ENCODE measurements around the gene RALGPS1. TPM values are rescaled to one million over a fixed set of nuclear protein-coding genes. Genes with fewer than 3 reads are reported as not detected.

The RALGPS1 gene
- total RNA-seq, 2 experiments from 2014 or later, result 1.5 to 1.7 TPM

DNA sequence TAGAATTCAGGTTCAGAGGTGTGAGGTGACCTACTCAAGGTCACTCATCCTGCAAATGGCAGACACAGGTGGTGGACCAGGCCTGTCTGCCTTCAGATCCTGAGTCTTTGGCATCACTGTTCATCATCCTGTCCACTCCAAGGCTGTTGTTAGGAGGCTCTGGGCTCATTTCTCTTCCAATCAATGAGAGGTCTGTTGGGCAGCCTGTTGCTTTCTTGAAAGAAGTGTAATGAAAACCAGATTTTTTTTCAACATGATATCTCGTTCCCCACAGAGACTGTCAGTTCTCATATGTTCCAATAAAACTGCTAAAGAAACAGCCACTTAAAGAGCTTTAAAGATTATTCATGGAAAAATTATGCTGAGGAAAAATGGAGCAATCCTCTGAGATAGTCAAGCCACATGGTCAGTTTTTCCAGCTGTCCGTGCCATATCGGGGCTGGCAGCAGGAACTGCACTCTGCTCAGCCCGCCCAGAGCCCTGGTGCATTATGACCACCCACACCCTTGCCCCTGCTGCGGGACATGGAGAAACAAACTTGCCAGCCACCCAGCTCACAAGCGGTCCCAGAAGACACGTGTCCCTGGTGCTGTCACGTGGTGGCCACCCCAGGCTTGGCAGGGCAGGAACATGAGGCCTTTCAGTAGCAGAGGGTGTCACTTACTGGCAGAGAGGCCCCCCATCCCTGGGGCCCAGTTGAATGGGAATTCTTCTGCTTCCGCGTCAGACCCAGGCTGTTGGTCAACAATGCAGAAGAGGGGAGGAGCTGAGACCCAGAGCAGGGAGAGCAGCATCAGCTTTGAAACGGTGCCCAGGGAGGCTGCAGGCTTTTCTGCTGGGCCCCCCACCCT lies 271.6 kb downstream of the RALGPS1 start:
- CTCF ChIA-PET, result interaction anchor here (1.1 kb wide), 1 partner anchor 9 kb away, joined by 3 read pairs; no protein-coding TSS in a partner anchor
- POLR2A ChIA-PET, result no interaction called here

DNA sequence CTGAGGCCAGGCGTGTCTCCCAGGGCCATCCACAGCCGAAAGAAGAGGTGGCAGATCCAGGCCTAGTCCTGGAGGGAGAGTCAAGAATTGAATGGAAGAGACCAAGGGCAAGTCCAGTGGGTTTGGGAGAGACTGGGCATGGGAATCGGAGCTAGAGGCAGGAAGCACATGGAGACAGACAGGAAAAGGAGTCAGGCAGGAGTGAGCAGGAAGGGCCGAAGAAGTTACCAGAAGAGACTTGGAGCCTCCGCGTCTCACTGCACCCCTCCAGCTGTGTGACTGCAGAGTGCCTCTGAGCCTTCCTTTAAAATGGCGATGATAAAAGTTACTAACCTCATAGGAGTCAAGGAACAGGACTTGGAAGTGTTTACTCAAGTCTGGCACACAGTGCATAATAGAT lies 272.2 kb downstream of the RALGPS1 start:
- CTCF ChIA-PET, result no interaction called here
- POLR2A ChIA-PET, result no interaction called here

DNA sequence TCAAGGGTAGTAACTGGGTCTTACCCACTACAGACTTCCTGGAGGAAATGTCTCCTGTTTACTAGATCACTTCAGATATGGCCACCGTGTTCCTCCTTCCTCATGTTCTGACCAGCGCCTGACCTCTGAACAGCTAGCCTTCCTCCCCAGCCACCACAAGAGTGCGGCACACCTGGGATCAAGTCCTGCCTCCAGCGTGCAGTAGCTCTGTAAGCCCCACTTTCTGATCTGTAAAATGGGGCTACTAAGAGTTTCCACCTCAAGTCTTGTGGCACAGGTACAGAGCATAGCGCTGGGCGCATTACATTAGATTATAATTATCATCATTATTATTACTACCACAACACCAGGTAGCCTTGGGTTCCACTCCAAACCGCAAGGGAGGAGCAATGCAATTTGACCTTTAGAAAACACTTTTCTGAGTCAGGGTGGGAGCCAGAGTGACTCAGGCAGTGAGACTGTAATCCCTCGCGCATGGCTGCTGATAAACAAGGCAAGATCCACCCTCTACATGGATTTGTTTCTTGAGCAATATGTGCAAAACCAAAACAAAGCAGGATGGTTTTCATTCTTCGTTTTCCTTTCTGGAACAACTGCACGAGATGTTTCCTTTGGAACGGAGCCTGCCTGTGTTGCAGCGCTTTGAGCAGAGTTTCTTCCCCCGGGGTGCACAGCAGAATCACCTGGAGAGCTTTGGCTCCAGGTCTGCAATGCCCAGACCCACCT lies 272.8 kb downstream of the RALGPS1 start:
- ChIA-PET CTCF (no interaction called here), POLR2A (no interaction called here)

DNA sequence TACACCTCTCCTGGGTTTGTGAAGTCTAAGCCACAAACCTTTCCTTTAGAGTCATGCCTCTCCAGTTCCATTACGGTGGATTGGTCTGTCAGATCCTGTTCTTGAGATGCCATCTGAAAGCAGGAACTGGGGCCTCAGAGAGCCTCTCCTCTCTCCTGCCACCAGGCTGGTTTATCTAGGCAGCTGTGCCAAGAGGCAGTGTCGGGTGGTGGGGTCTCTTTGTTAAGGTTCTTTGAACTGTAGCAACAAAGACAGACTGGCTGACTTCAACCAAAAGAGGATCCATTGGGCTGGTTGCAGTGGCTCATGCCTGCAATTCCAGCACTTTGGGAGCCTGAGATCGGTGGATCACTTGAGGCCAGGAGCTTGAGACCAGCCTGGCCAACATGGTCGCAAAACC lies 273.8 kb downstream of the RALGPS1 start:
- CTCF ChIA-PET, result interaction anchor here (0.6 kb wide), 1 partner anchor 132 kb away, joined by 3 read pairs; no protein-coding TSS in a partner anchor
- POLR2A ChIA-PET, result no interaction called here

DNA sequence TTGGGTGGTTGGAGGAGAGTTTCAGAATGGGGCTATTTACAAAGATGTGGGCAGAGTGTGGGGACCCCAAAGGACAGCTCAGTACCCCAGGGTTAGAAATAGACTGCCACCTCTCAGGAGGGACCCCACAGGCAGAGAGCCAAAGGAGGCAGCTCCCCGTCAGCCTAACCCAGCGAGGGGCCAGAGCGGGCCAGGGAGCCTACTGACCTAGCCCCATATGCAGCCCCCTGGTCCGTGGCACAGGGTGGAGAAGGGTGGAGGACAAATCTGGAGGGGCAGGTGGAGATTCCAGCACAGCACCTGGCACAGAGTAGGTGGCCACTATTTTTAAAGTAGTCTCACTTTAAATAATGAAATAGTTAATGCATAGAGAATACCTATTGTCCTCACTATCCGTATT lies 275.0 kb downstream of the RALGPS1 start:
- ChIA-PET POLR2A (no interaction called here), CTCF (no interaction called here)

DNA sequence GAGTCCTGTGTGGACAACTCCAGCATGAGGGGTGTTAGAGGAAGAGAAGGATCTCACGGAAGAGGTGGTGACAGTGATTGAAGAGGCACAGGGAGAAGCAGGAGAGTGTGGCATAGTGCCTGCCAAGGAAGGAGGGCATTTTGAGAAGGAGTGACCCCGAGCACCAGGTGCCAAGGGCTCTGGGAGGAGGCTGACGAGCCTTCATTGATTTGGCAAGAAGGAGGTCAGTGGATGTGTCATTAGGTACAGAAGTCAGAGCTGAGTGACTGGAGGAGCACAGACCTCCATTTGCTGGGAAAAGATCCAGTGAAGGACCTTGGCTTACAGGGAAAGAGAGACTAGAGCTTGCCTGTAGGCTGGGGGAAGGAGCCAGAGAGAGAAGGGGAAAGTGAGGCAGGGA lies 278.2 kb downstream of the RALGPS1 start:
- POLR2A ChIA-PET, result no interaction called here
- CTCF ChIA-PET, result interaction anchor here (1.0 kb wide), 1 partner anchor 227 kb away, joined by 5 read pairs; no protein-coding TSS in a partner anchor

DNA sequence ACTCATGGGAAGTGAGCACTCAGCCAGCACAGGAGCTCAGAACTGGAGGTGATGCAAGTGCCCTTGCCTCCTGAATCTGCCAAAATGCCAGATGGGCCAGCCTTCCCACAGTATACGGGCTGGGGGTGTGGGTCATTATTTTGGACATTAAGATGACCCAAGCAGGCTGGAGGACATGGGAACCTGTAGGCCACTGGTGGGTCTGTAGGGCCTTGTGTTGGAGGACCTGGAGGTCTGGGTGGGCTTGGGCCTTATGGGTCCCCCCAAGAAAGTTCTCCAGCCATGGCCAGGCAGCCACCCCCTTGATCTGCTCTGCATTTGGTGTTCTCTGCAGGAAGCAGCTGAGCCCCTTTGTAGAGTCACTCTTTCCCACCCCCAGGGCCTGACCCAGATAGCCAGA lies 278.9 kb downstream of the RALGPS1 start:
- POLR2A ChIA-PET, result interaction anchor here (0.6 kb wide), 1 partner anchor 248 kb away, joined by 3 read pairs; no protein-coding TSS in a partner anchor
- CTCF ChIA-PET, result interaction anchor here (1.4 kb wide), 1 partner anchor 228 kb away, joined by 3 read pairs; no protein-coding TSS in a partner anchor

DNA sequence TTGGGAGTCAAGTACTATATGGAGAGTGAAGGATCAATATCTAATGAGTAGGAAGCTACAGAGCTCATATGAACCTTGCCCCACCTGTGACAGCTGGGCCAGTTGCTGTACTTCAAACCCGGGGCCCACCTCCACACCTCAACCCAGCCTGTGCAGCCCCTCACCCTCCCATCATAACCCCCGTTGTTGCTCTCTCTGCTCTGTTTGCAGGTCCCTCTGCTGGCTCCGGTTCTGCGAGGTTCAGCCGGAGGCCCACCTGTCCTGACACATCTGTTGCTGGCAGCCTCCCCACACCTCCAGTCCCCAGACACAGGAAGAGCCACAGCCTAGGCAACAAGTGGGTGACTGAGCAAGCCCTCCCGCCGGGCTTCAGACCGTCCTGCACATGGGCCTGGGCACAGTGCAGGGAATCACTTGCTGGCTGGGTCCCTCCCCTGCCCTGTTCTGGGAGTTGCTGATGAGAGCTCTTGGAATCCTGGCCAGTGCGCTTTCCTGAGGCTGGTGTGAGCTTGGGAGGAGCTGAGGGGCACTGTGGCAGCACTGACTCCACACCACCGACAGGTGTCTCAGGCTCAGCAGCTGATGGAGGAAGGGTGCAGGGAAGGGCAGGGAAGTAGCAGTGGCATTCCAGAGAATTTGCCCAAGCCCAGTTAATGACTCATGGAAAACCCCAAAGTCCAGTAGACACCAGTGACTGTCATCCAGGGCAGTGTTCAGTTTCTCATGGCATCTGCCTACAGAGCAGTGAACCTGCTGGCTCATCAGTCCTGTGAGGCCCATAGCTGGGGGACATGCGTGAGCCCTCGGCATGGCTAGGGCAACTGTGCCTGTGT lies 280.5 kb downstream of the RALGPS1 start:
- POLR2A ChIA-PET, result no interaction called here
- CTCF ChIA-PET, result interaction anchor here (1.4 kb wide), 1 partner anchor 9 kb away, joined by 3 read pairs; no protein-coding TSS in a partner anchor

DNA sequence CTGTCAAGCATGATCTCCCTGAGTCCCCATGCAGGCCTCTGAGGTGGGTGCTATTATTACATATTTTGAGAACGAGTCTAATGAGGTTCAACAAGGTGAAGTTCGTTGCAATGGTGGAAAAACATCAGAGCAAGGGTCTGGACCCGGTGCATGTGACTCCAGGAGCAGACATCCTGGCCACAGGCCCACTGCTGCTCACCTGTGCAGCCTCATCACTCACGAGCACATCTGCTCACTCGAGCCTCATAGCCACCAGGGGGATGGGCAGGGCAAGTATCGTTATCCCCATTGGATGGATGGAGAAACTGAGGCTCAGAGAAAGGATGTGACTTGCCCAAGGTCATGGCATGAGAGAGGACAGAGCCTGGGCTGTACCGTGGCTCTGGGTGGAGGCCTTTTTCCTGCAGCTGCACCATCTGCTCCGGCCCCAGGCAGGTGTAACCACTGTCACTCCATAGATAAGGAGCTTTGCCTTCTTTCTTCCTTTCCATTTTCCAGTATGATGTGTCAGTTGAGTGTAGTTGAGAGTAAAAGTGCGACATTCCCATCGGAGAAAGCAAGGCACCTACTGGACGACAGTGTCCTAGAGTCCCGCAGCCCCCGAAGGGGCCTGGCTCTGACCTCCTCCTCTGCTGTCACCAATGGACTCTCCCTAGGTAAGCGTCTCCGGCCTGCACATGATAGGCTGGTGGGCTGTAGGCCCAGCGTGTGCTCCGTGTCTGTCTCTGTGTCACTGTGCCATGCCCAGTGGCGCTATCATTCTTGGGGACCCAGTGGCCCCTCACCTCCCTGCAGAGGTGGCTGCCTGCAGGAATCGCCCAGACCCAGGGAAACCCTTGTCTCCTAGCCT lies 281.6 kb downstream of the RALGPS1 start:
- ChIA-PET POLR2A (no interaction called here), CTCF (interaction anchor here (6.8 kb wide), 1 partner anchor 256 kb away, joined by 59 read pairs; no protein-coding TSS in a partner anchor)

DNA sequence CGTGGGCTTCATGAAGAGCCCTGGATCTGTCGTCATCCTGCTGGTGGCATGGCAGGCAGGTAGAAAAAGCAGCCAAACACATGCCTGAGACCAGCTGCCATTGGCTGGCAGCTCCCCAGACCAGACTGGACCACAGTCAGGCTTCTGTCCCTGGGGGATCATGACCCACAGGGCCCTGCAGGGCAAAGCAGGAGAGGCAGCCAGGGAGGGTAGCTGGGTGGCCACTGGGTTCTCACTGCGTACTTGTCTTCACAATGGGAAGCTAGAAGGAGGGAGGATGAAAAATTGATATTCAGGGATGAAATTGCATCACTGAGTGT lies 282.2 kb downstream of the RALGPS1 start:
- CTCF ChIA-PET, result interaction anchor here (6.8 kb wide), 1 partner anchor 257 kb away, joined by 59 read pairs; no protein-coding TSS in a partner anchor
- POLR2A ChIA-PET, result no interaction called here

DNA sequence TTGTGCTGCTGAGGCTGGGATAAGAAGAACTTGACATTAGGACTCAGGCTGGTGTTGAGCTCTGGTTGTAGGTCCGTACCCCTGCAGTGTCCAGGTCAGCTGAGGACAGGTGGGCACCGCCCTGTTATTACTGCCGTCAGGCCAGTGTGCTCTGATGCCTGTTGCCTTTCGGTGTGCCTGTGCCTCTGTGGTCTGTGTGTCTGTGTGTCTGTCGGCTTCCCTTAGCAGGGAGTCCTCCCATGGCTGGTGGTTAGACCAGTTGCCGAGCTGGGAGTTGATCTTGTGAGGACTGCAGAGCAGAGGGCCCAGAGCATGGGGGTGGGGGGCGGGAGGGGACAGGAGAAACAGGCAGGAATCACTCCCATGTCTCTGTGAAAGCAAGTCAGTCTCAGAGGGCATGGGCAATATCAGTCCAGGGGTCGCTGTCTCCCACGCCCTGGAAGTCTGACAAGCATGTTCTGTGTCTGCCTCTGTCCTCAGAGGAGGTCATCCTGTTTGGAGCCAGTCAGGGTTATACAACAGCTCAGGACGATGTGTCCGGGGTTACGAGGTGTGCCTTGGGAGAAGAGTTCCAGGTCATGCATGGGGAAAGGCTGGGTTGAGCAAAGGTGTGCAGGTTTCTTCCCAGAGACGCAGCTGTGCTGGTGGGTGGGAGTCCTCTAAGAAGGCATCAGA lies 282.7 kb downstream of the RALGPS1 start:
- CTCF ChIA-PET, result interaction anchor here (6.8 kb wide), 1 partner anchor 257 kb away, joined by 59 read pairs; no protein-coding TSS in a partner anchor
- POLR2A ChIA-PET, result no interaction called here

DNA sequence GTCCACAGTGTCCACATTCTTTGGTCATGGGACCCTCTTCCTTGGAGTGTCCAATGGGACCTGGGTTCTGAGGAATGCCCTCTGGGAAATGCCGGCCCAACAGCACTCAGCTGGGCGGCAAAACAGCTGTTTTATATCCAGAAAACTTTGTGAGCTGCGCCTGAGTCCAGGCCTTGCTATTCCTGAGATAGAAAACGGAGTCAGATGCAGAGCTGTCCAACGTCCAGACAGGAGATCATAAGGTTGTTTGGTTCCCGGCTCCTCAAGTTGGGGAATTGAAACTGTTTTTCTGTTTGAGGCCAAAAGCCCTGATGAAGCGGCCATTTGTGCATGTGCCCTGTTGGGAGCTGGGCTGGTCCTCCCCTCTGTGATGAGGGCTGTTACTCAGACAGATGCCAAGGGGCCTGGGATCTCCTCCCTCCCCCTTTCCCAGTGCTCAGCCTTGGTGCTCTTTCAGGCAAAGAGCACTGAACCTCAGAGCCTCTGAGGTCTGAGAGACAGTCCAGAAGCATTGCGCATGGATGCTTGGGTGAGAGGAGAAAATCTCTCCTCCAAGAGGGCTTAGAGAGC lies 283.4 kb downstream of the RALGPS1 start:
- POLR2A ChIA-PET, result no interaction called here
- CTCF ChIA-PET, result interaction anchor here (0.8 to 6.8 kb wide), 4 partner anchors 233 to 268 kb away, joined by 3 to 59 read pairs (median 3); no protein-coding TSS in a partner anchor

DNA sequence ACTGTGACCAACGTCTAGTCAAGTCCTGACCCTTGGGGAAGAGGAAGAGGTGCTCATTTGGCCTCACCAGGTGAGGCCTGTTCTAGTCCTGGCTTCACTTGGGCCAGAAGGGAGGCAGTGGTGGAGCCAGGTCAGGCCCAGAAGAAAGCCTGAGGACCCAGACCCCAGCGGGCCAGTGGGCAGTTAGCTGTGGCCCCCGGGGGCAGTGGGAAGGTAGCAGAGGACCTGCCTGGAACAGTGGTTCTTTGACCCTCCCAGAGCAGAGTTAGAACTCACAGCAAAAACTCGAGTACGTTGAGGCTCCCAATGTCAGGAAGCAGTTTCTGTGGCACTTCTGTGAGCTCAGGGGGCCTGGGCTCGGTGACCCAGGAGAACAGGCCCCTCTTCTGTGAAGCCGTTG lies 284.0 kb downstream of the RALGPS1 start:
- ChIA-PET CTCF (interaction anchor here (0.6 to 6.8 kb wide), 7 partner anchors 33 to 268 kb away, joined by 3 to 59 read pairs (median 3); no protein-coding TSS in a partner anchor), POLR2A (no interaction called here)

DNA sequence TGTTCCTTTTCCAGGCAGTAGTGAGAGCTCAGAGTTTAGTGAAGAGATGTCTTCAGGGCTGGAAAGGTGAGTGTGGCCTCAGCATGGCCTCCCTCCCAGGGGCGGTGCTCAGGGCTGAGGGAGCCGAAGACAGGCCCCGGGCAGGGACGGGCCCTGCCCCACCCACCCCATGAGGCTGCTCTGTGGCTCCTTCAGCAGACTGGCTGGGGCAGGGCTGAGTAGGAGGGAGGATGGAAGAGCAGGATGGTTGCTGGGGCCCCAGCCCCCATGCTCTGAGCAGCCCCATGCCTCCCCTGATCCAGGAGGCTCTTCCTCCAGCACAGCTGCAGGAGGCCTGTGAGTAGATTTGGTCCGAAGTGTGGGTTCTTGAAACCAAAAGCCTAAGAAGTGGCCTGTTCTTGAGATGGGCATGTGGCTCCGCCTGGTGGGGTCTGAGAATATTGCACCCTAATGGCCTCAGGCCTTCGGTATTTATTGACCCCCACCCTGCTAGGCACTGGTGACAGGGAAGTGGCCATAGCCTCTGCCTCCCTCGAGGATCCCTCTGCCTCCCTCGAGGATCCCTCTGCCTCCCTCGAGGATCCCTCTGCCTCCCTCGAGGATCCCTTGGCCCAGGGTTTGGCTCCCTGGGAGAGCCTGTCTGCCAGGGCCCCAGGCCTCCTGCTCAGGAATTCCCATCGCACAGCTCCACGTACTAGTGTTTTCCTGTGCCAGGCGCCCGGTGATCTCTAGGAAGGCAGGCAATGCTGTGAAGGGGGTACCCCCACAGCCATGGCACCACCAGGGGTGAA lies 284.6 kb downstream of the RALGPS1 start:
- CTCF ChIA-PET, result interaction anchor here (0.6 to 6.8 kb wide), 10 partner anchors 11 to 321 kb away, joined by 3 to 59 read pairs (median 3); no protein-coding TSS in a partner anchor
- POLR2A ChIA-PET, result no interaction called here

DNA sequence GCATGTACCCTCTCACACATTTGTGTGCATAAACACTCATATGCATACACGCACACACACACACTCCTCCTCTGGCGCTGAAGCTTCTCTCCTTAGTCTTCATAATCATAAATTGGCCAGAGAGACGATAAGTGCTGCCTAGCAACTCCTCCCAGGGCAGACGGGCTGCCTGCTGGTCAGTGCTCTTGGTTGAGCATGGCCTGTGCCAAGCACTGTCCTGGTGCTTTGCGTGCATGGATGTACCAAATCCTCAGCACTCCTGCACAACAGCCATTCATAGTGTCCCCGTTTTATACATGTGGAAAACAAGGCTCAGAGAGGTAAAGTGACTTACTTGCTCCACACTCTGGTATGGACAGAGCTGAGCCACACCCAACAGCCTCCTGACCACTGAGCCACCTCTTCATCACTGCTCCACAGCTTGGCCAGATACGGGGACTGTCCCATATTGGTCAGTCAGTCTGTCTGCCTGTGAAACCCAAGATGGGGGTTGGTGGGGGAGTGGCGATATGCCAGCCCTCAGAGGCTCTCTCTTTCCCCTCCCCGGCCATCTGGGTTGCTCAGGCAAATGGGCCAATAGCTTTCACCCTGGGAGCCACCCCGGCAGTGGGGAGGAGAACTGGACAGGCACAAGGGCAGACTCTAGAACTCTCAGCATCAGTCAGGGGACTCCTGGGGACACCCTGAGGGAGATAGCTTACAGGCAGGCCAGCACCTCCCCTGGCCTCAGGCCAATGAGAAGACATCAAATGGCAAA lies 285.7 kb downstream of the RALGPS1 start:
- ChIA-PET POLR2A (no interaction called here), CTCF (interaction anchor here (1.3 to 6.8 kb wide), 4 partner anchors 10 to 260 kb away, joined by 3 to 59 read pairs (median 5); no protein-coding TSS in a partner anchor)

DNA sequence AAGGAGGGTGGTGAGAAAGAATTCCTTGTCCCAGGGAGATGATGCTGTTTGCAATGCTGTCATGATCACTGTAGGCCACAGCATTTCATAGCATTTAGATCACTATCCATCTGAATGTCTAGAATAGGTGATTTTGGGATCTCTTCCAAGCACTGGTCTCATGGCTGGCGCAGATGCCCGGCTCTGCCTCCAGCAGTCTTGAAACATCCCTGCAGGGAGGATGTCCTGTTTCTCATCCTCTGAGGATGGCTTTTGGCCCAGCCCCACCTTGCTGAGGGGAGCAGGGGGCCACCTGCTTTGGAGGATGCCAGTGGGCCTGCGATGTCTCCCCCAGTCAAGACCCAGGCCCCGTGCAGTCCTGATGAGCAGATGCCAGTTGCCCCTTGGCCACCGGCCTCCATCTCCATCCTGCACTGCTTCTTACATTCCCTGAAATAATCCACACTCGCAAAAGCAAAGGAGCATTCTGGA lies 286.5 kb downstream of the RALGPS1 start:
- ChIA-PET POLR2A (no interaction called here), CTCF (interaction anchor here (2.0 to 6.8 kb wide), 2 partner anchors 235 to 261 kb away, joined by 6 to 59 read pairs; no protein-coding TSS in a partner anchor)
